ENCODE data around the gene ITPR2. TPM values are rescaled to one million over a fixed set of nuclear protein-coding genes. Genes with fewer than 3 reads are reported as not detected.
A peak's percentile ranks its signal among the peaks of the same experiment; 100 is the strongest.
"Not testable (repeated sequence)": the region's sequence is repeated elsewhere in the genome, so short reads cannot be mapped to it uniquely, and the experiment has no call there.

Gene ITPR2
- total RNA-seq, 1 experiment from 2014 or later = 6.9 TPM

- DNase-seq (ENCODE audit: low read depth) = peak; percentile 31
Measured at GRCh38 chr12:26791301-26791791, 41.6 kb downstream of the ITPR2 start.

- no peak for DNase-seq (ENCODE audit: low read depth)
Measured at GRCh38 chr12:26790645-26790994, 42.4 kb downstream of the ITPR2 start.

- peak; percentile 66 for DNase-seq (ENCODE audit: low read depth)
Measured at GRCh38 chr12:26789731-26790644, 43.0 kb downstream of the ITPR2 start.

GRCh38 chr12:26786865-26787514 lies 46.0 kb downstream of the ITPR2 start:
- peak; percentile 77 for DNase-seq (ENCODE audit: low read depth)

- DNase-seq (ENCODE audit: low read depth) = no peak
Measured at GRCh38 chr12:26786491-26786864, 46.5 kb downstream of the ITPR2 start.

GRCh38 chr12:26783816-26784379 lies 49.1 kb downstream of the ITPR2 start:
- DNase-seq (ENCODE audit: low read depth) = not testable (repeated sequence)

DNA sequence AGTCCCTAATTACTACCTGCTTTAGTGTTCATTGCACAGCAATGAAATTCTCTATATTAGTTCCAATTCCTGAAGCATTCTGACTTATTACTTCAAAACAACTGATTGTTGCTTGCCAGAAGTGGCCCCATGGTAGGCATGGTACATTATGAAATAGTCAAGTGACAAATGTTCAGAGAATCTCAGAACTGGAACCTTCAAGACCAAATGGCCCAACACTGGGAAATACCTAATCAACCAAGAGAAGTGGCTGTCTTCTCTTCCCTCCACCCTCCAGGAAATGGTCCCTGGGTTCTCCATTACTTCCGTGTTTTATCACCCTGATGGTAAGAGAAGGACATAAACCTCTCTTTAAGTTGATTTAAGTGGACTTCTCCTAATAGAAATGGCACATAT lies 49.9 kb downstream of the ITPR2 start:
- no peak for DNase-seq (ENCODE audit: low read depth)

DNA sequence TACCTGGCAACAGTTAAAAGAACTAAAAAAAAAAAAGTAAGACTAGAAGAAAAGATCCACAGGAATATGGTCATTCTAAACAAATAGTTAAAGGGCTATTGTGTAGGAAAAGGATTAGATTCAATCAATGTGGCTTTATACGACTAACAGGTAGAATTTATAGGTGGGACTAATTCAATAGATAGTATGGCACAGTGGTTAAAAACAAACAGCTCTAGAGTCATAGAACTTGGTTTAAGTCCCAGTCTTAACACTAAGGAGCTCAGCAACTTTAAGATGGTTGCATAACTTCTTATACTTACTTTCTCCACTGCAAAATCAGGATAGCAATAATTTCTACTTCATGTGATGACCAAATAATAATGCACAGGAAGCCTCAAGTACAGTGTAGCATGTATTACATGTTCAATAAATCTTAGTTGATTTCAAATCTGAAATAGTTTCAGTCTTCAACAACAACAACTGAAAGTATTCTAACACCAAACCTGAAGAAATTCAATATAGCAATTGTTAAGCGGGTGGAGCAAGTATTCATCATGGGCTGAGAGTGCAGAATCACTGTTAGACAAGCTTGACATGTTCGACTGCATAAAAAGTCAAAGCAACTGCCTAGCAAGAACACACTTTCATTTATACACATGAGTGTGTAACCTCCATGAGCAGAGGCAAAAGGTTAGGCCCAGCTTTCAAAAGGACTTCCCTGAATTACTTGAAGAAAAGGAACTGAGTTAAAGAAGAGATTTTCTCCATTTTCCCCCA lies 50.4 kb downstream of the ITPR2 start:
- DNase-seq (ENCODE audit: low read depth) = no peak

- not testable (repeated sequence) for DNase-seq (ENCODE audit: low read depth)
Measured at GRCh38 chr12:26780656-26781055, 52.3 kb downstream of the ITPR2 start.

DNA sequence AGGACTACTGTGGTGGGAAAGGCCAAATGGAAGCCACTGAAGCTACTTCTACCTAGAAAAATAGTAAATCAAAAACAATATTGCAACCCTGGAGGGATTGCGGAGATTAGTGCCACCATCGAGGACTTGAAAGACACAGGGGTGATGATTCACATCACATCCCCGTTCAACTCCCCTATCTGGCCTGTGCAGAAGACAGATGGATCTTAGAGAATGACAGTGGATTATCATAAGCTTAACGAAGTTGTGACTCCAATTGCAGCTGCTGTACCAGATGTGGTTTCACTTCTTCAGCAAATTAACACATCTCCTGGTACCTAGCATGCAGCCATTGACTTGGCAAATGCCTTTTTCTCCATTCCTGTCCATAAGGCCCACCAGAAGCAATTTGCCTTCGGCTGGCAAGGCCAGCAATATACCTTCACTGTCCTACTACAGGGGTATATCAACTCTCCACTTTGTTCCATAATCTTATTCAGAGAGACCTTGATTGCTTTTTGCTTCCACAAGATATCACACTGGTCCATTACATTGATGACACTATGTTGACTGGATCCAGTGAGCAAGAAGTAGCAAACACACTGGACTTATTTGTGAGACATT lies 54.7 kb downstream of the ITPR2 start:
- DNase-seq (ENCODE audit: low read depth) = not testable (repeated sequence)

DNA sequence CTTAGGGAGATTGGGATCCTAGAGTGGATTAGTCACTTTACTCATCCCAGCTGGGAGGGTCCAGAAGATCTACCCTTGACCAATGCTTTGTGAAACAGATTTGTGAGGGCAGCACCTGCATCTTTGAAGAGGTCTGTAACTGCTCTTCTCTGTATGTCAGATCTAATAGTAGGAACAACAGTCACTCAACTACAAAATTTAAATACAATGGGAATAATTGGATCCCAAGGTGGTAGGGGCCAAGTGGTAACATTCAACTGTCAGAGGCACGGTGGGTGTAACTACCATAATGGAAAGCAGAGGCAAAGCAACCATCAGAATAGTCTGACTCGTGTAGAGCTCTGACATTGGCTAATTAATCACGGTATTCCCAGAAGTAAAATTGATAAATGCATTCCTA lies 55.8 kb downstream of the ITPR2 start:
- no peak for DNase-seq (ENCODE audit: low read depth)

DNA sequence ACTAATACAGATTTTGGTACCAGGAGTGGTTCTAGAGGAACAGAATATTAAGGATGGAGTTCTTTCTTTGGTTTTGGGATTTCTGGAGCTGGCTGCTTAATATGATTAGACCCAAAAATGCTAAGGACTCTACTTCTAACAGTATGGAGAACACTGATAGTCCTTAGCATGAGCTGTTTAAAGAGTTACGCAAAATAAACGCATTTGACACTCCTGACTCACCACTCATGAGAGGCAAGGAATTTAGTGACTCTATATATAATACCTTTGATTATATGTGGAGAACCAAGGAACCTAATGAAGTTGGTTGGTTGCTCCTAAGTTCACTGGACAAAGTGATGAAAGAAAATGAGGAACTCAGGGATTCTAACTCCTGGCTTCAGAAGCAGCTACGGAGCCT lies 57.0 kb downstream of the ITPR2 start:
- DNase-seq (ENCODE audit: low read depth) = not testable (repeated sequence)

DNA sequence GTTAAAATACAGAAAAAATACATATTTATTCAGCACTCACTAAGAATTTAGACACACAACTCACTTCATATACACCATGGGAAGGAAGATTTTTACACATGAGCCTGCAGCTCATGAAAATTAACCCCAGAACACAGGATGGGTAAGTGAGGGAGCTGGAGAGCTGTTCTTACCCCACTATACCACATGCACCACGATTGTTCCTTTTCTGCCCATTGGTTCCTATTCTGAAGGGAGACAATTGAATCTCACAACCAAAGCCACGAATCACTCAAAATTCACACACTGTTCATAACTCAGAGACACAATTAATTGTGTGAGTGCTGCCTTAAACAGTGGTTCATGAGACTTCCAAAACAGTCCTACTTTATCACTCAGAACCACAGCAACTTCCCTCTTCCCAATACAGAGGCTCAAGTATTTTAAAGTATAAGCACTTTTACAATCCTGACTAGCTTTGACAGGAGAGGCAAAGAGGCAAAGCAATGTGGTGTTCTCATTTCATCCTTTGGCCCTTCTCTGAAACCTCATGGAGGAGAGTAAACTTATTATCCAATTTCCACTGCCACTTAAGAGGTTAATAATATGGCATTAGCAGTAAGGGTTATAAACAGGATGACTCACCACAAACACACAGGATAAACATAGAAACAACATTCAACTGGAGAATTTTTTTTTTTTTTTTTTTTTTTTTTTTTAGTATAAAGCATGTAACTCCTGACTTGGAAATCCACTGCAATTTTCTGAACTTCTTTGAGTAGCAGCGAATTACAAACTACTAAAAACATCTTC lies 59.5 kb downstream of the ITPR2 start:
- DNase-seq (ENCODE audit: low read depth) = no peak

GRCh38 chr12:26771861-26772260 lies 61.1 kb downstream of the ITPR2 start:
- no peak for DNase-seq (ENCODE audit: low read depth)

GRCh38 chr12:26770239-26771070 lies 62.5 kb downstream of the ITPR2 start:
- no peak for DNase-seq (ENCODE audit: low read depth)

DNA sequence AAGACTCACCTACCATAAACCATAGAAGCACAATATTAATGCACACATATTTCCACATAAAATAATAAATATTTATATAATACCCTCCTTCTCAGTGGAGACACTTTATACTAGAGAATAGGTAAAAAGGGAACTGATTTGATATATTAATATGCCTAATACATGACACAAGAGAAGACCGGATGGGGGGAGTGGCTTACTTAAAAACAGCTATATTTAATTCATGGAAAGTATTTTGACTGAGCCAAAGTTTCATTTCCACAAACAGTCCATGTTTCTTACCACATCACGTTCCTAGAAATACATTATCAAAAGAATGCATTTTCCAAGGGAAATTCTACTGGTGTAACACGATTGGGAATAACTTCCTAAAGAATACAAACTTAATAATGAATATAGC lies 63.4 kb downstream of the ITPR2 start:
- DNase-seq (ENCODE audit: low read depth) = no peak

DNA sequence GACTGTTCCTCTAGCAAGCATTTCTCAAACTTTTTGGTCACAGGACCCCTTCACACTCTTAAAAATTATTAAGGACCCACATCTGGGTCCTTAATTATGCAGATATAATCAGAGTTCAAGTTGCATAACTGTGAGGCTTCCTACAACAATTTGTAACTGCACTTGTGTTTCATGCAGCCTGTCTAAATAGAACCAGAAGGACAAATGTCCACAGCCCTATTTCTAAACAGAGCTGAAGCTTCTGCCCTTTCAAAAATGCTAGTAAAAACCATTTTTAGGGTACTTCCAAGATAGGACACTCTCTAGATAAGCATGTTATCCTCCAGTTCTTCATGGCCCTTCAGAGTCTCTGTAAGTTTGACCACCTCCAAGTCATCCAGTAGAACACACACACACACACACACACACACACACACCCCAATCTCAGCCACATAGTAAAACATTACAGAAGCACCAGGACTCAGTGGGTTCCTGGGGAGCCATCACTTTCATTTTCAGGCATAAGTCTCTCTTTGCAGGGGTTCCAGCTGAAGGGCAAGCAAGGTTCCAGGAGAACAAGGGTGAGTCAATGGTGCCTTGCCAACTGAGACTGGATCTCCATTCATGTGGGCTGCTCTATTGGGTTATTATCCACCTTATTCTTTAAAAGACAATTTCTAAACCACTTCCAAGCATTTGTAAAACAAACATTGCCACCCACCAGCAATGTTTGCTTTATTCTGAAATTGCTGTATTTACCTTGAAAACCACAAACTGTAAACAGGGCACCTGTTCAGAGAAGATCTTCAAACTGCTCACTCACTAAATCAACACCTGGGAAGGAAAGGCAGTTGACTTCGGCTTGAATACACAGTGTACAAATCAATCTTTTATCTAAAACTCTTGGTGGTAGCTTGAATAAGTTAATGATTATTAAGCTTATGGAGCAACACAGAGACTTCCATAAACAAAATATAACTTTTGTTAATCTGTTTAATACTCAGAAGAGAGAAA lies 64.1 kb downstream of the ITPR2 start:
- no peak for DNase-seq (ENCODE audit: low read depth)

DNA sequence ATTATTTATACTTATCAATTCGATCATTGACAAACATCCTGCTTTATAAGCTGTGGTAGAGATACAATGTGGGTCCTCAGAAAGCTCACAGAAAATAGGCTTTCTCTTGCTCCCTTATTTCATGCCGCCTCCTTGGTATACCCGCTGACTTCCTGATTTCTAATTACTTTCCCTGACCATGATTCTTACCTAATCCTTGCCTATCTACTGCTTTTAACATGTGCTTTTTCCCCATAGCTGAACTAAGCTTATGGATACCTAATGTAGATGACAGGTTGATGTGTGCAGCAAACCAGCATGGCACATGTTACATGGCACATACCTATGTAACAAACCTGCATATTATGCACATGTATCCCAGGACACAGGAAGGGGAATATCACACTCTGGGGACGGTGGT lies 65.1 kb downstream of the ITPR2 start:
- no peak for DNase-seq (ENCODE audit: low read depth)
